GM12878 (cell line): Measurements from ENCODE around the gene CRKL.

Source experiments
- CREB1 ChIP-seq: IDR thresholded peaks from 2 replicates; pipeline ENCODE4 v1.6.1; 2012; ENCODE audit warnings: low read depth, mild to moderate bottlenecking, inconsistent platforms
- EGR1 ChIP-seq, 2 experiments: IDR thresholded peaks; 1 replicate in 1 of 2; 2 replicates in 1 of 2; pipeline ENCODE4 v1.6.1; 2011 to 2012; ENCODE audit warnings: low read depth in 2 of 2, low read length in 2 of 2, borderline replicate concordance in 1 of 2, mild to moderate bottlenecking in 1 of 2, moderate library complexity in 1 of 2
- IKZF2 ChIP-seq, 2 experiments: fragments of 450-650 bp; IDR thresholded peaks; 2 replicates each; pipeline ENCODE4 v1.6.1; 2017; ENCODE audit warnings: mild to moderate bottlenecking in 2 of 2, moderate library complexity in 2 of 2
- NR2C2 ChIP-seq: IDR thresholded peaks from 2 replicates; pipeline ENCODE4 v1.6.1; 2011; ENCODE audit warnings: borderline replicate concordance, low read depth; ENCODE audit not compliant: control insufficient read depth, insufficient read length
- POLR2A ChIP-seq: IDR thresholded peaks from 2 replicates; pipeline ENCODE4 v1.6.1; 2011; ENCODE audit warnings: low read depth, mild to moderate bottlenecking, low read length
- POLR2AphosphoS5 ChIP-seq: IDR thresholded peaks from 2 replicates; pipeline ENCODE4 v1.6.1; 2011; ENCODE audit warnings: mild to moderate bottlenecking, low read length, inconsistent platforms
- RFX5 ChIP-seq: IDR thresholded peaks from 2 replicates; pipeline ENCODE4 v1.6.1; 2011; ENCODE audit warnings: low read depth, low read length, improper control_type of control experiment
- TCF12 ChIP-seq: IDR thresholded peaks from 2 replicates; pipeline ENCODE4 v1.6.1; 2011; ENCODE audit warnings: low read depth, mild to moderate bottlenecking, low read length
- YY1 ChIP-seq: IDR thresholded peaks from 2 replicates; pipeline ENCODE4 v1.6.1; 2011; ENCODE audit warnings: low read depth, mild to moderate bottlenecking, low read length
- ZNF622 ChIP-seq: fragments of 450-650 bp; IDR thresholded peaks from 2 replicates; pipeline ENCODE4 v1.6.1; 2017; ENCODE audit warnings: mild to moderate bottlenecking, inconsistent platforms
- ZSCAN29 ChIP-seq: fragments of 450-650 bp; IDR thresholded peaks from 2 replicates; pipeline ENCODE4 v1.6.1; 2017; ENCODE audit warnings: mild to moderate bottlenecking, moderate library complexity
- TF ChIP-seq, protein P1 (sequence below), 3 experiments: IDR thresholded peaks in 2 of 3; conservative IDR thresholded peaks in 1 of 3; 2 replicates each; pipeline ENCODE4 v1.5.1; 2011; ENCODE audit warnings: low read depth in 3 of 3, low read length in 3 of 3, mild to moderate bottlenecking in 3 of 3, control low read depth in 2 of 3, moderate library complexity in 2 of 3, inconsistent platforms in 1 of 3, mixed read lengths in 1 of 3; ENCODE audit not compliant: control insufficient read depth in 2 of 3, insufficient read depth in 1 of 3; ENCODE audit errors: extremely low read depth in 1 of 3

DNA sequence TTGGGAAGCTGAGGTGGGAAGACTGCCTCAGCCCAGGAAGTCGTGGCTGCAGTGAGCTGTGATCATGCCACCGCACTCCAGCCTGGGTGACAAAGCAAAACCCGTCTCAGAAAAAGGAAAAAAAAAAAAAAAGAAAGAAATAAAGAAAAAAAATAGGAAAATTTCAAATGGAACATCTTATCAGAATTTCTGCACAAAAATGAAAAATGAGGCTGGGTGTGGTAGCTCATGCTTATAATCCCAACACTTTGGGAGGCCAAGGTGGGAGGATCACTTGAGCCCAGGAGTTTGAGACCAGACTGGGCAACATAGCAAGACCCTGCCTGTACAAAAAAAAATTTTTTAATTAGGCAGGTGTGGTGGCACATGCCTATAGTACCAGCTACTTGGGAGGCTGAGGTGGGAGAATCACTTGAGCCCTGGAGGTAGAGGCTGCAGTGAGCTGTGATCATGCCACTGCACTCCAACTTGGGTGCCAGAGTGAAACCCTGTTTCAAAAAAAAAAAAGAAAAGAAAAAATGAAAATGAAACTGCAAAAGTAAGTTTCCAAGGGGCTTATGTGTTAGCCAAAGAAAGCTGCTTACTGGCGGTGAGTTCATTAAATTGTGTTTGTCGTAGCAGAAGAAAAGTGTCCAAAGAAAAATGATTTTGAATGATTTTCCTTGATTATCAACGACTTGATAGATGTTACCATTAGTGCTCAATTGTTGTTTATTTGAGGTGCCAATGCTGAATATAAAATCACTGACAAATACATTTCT is 7.5 kb upstream of the CRKL start:
- TF ChIP-seq, protein P1, sequence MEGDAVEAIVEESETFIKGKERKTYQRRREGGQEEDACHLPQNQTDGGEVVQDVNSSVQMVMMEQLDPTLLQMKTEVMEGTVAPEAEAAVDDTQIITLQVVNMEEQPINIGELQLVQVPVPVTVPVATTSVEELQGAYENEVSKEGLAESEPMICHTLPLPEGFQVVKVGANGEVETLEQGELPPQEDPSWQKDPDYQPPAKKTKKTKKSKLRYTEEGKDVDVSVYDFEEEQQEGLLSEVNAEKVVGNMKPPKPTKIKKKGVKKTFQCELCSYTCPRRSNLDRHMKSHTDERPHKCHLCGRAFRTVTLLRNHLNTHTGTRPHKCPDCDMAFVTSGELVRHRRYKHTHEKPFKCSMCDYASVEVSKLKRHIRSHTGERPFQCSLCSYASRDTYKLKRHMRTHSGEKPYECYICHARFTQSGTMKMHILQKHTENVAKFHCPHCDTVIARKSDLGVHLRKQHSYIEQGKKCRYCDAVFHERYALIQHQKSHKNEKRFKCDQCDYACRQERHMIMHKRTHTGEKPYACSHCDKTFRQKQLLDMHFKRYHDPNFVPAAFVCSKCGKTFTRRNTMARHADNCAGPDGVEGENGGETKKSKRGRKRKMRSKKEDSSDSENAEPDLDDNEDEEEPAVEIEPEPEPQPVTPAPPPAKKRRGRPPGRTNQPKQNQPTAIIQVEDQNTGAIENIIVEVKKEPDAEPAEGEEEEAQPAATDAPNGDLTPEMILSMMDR (IDR thresholded peaks at IDR 0.05 in 2 of 3, conservative IDR thresholded peaks at IDR 0.05 in 1 of 3; ENCODE audit: control insufficient read depth in 2 of 3, extremely low read depth in 1 of 3, insufficient read depth in 1 of 3, low read depth in 3 of 3, low read length in 3 of 3) = no peak
- TF ChIP-seq NR2C2 = no peak
- TF ChIP-seq POLR2A = no peak
- TF ChIP-seq IKZF2 (IDR thresholded peaks at IDR 0.05) = no peak
- TF ChIP-seq TCF12 = no peak
- TF ChIP-seq YY1 = no peak
- TF ChIP-seq ZNF622 = no peak
- TF ChIP-seq CREB1 = no peak
- no peak for TF ChIP-seq ZSCAN29
- TF ChIP-seq RFX5 = no peak
- TF ChIP-seq EGR1 (IDR thresholded peaks at IDR 0.05; ENCODE audit: borderline replicate concordance in 1 of 2, low read depth in 2 of 2, low read length in 2 of 2) = no peak
- no peak for TF ChIP-seq POLR2AphosphoS5
